NCI-H1930 (cell line): ENCODE data around the gene PPTC7.
"Not testable (repeated sequence)": the region's sequence is repeated elsewhere in the genome, so short reads cannot be mapped to it uniquely, and the experiment has no call there.

ENCODE experiments used
- DNase-seq, 2 experiments: peaks; one replicate each; lab custom pipeline; 2025; lab: John Stamatoyannopoulos, UW

PPTC7 gene

DNA sequence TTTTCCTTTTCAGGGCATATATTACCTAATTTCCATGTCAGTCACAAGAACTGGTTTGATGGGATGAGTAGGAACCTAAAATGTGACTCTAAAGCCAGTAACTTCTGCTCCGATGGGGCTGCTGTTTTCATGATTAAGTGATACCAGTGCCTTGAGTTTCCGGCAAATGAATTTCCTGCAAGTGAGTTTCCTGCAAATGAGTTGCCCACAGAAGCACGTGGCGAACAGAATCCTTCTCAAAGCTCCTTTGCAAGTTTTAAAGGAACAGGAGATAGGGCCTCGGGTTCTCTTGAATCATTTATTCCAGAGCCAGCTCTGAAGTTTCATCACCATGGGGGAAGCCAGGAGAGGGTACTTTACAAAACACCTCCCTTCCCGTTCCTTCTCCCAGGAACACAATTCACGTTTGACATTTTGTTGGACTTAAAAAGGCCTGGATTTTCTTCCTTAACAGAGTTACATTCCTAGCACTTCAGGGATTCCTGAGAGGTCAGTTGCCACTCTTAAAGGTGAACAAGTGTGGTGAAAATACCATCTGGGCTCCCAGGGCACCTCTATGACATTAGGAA is 2.2 kb upstream of the PPTC7 start:
- no peak for DNase-seq

DNA sequence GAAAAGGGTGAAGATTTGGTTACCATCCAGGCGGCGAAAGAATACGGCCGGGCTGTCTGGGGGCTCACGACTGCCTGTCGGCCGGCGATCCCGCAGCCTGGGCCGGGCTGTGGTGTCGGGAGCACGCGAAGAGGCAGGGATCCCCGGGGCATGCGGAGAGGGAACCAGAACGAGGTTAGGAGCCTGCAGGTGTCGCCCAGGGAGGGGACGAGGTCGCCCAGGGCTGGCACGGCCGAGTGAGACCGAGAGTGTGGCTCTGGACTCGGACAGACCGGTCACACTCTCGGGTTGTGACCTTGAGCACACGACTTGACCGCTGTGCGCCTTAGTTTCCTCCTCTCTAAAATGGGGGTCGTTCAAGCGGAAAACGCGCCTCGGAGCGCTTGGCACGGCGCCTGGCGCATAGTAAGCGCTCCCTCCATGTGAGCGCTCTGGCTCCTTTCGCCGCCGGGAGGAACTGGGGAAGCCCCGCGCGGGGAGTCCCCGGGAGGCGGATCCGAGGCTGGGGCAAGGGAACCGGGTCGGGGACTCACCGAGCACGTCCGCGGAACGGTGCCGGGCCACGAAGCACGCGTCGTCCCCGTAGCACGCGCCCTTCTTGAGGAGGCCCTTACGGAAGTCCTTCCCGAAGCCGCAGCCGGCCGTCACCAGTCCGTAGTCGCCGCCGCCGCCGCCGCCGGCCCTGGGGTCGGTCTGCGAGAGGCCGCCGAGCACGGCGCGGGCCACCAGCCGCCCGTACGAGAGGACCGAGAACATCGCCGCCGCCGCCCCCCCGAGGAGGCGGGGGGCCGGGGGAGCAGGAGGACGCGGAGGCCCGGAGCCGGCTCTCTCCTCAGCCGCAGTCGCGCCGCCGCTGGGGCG is 612 bp downstream of the PPTC7 start:
- peak; percentile 14 to 46 for DNase-seq

DNA sequence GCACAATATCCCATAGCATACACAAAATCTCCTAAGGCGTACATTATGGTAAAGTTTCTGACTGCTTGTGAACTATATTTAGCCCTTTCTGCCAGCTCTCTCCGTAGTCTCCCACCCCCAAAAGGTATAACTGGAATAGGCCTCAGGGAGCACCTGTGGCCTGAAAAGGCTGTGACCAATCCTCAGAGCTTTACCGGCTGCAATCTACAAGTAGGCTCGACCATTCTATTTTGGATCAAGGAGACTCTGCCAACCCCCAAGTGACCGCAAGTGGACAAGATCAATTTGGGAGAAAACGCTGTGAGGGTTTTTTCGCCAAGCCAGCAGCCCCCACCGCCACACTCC is 1.2 kb downstream of the PPTC7 start:
- no peak for DNase-seq

- DNase-seq: no peak
Observed at GRCh38 chr12:110579535-110580253, 3.4 kb downstream of the PPTC7 start.

- no peak for DNase-seq
Observed at GRCh38 chr12:110578694-110579534, 4.2 kb downstream of the PPTC7 start.

DNA sequence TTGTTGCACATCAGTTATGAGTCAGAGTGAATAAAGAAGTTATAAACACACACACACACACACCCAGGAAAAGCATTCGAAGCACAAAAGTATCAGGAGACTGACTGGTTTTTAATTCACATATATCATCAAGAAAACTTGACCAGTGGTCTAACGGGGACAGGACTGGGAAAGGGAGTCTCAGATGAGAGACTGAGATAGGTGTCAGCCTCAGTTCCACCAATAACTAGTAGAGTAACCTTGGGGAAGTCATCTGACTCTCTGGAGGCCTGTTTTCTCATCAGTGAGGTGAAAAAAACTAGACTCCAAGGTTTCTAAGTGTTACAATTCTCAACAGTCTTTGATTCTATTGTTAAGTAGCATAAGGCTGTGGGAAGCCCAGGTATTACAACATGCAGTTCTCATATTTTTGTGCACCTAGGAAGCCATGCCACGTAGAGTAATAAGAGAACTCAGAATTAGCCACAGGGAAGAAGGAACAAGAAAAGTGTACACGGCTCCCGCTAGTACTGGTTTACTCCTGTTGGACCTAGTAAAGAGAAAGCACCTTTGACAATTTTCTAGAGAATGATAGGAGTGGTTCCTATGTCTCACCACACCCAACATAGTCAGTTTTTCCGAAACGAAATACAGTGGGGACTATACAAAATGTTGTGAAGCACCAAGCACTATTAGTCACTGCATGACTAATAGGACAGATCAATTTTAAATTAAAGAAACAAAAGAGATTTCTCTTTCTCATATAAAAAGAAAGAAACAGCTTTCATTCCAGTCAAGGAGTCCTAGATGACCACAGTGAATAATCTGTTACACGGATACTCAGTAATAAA is 5.0 kb downstream of the PPTC7 start:
- DNase-seq: no peak

GRCh38 chr12:110576504-110576903 is 6.6 kb downstream of the PPTC7 start:
- DNase-seq: no peak

- DNase-seq: no peak
Observed at GRCh38 chr12:110575326-110575725, 7.8 kb downstream of the PPTC7 start.

GRCh38 chr12:110574717-110575230 is 8.3 kb downstream of the PPTC7 start:
- not testable (repeated sequence) for DNase-seq

- no peak for DNase-seq
Observed at GRCh38 chr12:110574044-110574443, 9.1 kb downstream of the PPTC7 start.

DNA sequence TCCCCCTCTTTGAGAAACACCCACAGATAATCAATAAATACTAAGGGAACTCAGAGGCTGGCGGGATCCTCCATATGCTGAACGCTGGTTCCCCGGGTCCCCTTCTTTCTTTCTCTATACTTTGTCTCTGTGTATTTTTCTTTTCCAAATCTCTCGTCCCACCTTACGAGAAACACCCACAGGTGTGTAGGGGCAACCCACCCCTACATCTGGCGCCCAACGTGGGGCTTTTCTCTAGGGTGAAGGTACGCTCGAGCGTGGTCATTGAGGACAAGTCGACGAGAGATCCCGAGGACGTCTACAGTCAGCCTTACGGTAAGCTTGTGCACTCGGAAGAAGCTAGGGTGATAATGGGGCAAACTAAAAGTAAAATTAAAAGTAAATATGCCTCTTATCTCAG is 12.3 kb downstream of the PPTC7 start:
- not testable (repeated sequence) for DNase-seq

DNA sequence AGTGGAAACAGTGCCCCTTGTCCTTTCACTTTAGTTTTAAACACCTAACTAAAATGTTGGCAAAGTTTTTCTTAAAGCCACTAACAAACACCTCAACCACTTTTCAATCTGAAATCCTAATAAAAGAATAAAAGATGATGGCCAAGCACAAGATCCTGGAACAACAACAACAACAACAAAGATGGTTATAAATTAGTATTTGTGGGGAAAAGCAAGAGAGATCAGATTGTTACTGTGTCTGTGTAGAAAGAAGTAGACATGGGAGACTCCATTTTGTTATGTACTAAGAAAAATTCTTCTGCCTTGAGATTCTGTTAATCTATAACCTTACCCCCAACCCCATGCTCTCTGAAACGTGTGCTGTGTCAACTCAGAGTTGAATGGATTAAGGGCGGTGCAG is 13.3 kb downstream of the PPTC7 start:
- not testable (repeated sequence) for DNase-seq

DNA sequence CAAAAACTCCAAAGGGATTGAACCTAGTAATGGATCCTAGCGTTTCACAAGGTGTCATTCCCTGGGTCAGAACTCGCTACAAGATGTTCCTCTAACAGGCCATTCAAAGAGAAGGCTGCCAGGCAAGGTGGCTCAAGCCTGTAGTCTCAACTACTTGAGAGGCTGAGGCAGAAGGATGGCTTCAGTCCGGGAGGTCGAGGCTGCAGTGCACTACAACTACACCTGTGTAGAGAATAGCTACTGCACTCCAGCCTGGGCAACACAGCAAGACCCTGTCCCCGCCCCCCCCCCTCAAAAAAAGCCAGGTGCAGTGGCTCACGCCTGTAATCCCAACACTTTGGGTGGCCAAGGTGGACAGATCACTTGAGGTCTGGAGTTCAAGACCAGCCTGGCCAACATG is 14.4 kb downstream of the PPTC7 start:
- DNase-seq: no peak

DNA sequence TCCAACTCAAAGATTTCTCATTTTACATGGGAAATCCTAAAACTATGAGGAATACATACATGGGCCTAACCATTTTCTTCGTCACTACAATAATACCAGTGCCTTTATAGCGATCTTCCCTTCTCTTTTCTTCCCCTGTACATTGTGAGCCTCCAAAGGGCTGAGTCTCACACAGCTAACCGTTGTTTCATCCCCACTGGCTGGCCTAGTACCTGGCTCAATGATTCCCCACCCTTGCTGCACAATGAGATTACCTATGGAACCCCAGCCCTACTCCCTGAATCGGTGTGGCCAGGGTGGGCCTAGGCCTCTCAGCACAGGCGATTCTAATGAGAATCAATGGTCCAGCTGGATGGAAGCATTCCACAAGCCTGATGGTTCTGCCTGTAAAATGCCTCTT is 16.1 kb downstream of the PPTC7 start:
- DNase-seq: no peak

- no peak for DNase-seq
Observed at GRCh38 chr12:110565894-110566871, 16.9 kb downstream of the PPTC7 start.

DNA sequence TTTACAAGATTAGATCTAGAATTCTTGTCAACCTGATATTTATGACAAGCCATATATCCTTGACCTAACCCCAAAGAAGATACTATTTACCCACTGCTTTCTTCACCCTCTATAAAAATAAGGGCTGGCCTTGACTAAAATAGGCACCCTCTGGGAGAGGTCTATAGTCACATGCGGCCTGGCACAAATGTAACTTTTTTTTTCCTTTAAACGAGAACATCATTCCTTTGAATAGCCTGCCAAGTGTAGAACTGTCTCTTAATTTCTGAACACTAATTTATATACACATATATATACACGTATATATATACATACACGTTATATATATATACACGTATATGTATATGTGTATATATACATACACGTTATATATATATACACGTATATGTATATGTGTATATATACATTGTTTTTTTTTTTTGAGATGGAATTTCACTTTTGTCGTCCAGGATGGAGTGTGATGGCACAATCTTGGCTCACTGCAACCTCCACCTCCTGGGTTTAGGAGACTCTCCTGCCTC is 18.6 kb downstream of the PPTC7 start:
- DNase-seq: no peak

DNA sequence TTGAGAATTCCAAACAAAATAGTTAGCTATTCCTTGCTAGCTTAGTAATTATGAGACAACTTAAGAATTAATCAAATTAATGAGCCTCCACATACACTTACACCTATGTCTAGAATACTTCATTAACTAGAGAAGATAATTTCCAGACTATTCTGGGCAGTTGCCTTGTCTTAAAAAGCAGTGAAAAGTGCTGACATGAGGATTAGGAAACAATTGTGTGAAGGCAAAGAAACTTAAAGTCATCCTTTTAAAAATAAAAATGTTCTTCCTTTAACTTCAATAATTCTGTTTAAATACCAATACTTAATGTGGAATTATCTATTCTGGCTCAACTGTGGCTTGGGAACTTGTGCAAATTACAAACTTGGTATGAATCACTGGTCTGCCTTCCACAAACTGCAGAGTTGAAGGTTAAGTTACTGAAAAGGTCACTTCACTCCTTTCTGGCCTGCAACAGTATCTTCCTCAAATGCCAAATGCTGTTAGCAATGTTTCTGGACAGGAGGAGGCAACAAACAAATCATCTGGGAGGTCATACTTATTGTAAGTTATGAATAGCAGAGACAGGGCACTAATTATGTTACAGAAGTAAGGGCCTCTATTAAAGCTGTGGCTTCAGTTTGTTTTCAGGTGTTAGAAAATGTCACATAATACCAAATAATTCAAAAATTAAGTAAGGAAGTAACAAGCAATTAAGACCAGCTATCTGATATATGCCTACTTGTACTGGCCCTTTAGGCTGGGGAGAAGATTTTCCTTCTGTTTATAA is 19.2 kb downstream of the PPTC7 start:
- no peak for DNase-seq

GRCh38 chr12:110562386-110562785 is 20.7 kb downstream of the PPTC7 start:
- DNase-seq: not testable (repeated sequence)
